ENCODE results near the gene TNFRSF9.
"Not testable (repeated sequence)": the region's sequence is repeated elsewhere in the genome, so short reads cannot be mapped to it uniquely, and the experiment has no call there.

The TNFRSF9 gene

GRCh38 chr1:7938070-7938469 is 2.6 kb downstream of the TNFRSF9 start:
- DNase-seq (ENCODE audit: extremely low spot score), result no peak
- POLR2A ChIA-PET, result no interaction called here
- CTCF ChIA-PET, result interaction anchor here (1.1 to 1.5 kb wide), 2 partner anchors 9 to 25 kb away, joined by 3 read pairs; no protein-coding TSS in a partner anchor
- TF ChIP-seq, protein P1, sequence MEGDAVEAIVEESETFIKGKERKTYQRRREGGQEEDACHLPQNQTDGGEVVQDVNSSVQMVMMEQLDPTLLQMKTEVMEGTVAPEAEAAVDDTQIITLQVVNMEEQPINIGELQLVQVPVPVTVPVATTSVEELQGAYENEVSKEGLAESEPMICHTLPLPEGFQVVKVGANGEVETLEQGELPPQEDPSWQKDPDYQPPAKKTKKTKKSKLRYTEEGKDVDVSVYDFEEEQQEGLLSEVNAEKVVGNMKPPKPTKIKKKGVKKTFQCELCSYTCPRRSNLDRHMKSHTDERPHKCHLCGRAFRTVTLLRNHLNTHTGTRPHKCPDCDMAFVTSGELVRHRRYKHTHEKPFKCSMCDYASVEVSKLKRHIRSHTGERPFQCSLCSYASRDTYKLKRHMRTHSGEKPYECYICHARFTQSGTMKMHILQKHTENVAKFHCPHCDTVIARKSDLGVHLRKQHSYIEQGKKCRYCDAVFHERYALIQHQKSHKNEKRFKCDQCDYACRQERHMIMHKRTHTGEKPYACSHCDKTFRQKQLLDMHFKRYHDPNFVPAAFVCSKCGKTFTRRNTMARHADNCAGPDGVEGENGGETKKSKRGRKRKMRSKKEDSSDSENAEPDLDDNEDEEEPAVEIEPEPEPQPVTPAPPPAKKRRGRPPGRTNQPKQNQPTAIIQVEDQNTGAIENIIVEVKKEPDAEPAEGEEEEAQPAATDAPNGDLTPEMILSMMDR (IDR thresholded peaks at IDR 0.05; ENCODE audit: control extremely low read depth, extremely low read depth, low read depth, missing control alignments), result no peak

- CTCF ChIA-PET, result interaction anchor here (1.6 kb wide), 1 partner anchor 16 kb away, joined by 3 read pairs; no protein-coding TSS in a partner anchor
- POLR2A ChIA-PET, result interaction anchor here (0.6 kb wide), 1 partner anchor 8 kb away, joined by 3 read pairs; no protein-coding TSS in a partner anchor
- TF ChIP-seq, protein P1 (IDR thresholded peaks at IDR 0.05; ENCODE audit: control extremely low read depth, extremely low read depth, low read depth, missing control alignments), result no peak
- no peak for DNase-seq (ENCODE audit: extremely low spot score)
These were observed 8.0 kb downstream of the TNFRSF9 start for GRCh38 chr1:7932524-7933138.

DNA sequence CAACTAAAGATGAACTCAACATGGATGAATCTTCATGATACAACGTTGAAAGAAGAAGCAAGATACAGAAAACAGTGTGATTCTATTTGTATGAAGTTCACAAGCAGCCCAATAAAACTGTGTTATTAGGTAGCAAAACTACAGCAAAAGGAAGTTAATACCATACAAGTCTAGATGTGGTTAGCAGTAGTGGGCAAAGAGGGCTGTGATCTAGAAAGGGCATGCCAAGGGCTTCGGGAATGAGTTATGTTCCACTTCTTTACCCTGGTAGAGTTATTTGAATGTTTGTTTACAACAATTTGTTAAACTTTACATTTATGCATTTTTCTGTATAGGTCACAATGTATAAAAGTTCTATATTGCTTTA is 9.2 kb downstream of the TNFRSF9 start:
- DNase-seq (ENCODE audit: extremely low spot score), result no peak
- CTCF ChIA-PET, result interaction anchor here (0.6 to 1.6 kb wide), 3 partner anchors 9 to 24 kb away, joined by 3 read pairs; partner anchors contain the start of gene TNFRSF9
- TF ChIP-seq, protein P1 (IDR thresholded peaks at IDR 0.05; ENCODE audit: control extremely low read depth, extremely low read depth, low read depth, missing control alignments), result no peak
- POLR2A ChIA-PET, result no interaction called here

GRCh38 chr1:7930645-7931445 is 9.8 kb downstream of the TNFRSF9 start:
- POLR2A ChIA-PET, result no interaction called here
- CTCF ChIA-PET, result interaction anchor here (0.6 to 1.6 kb wide), 2 partner anchors 10 to 24 kb away, joined by 3 read pairs; partner anchors contain the start of gene TNFRSF9
- DNase-seq (ENCODE audit: extremely low spot score), result no peak
- TF ChIP-seq, protein P1 (IDR thresholded peaks at IDR 0.05; ENCODE audit: control extremely low read depth, extremely low read depth, low read depth, missing control alignments), result no peak

- ChIA-PET CTCF (no interaction called here), POLR2A (no interaction called here)
- TF ChIP-seq, protein P1 (IDR thresholded peaks at IDR 0.05; ENCODE audit: control extremely low read depth, extremely low read depth, low read depth, missing control alignments), result no peak
- no peak for DNase-seq (ENCODE audit: extremely low spot score)
These were observed 11.0 kb downstream of the TNFRSF9 start for GRCh38 chr1:7929637-7930036.

- ChIA-PET CTCF (no interaction called here), POLR2A (no interaction called here)
- TF ChIP-seq, protein P1 (IDR thresholded peaks at IDR 0.05; ENCODE audit: control extremely low read depth, extremely low read depth, low read depth, missing control alignments), result no peak
- no peak for DNase-seq (ENCODE audit: extremely low spot score)
These were observed 12.4 kb downstream of the TNFRSF9 start for GRCh38 chr1:7928247-7928646.

GRCh38 chr1:7927061-7927460 is 13.6 kb downstream of the TNFRSF9 start:
- CTCF ChIA-PET; DNase-seq (ENCODE audit: extremely low spot score); POLR2A ChIA-PET: not testable (repeated sequence)
